Nephron progenitor cell (in vitro differentiated cells): ENCODE data around the gene BLACAT1.

ENCODE experiments used
- DNase-seq: peaks from one replicate; pipeline ENCODE4 v3.0.0; 2021
- H3K27ac Mint-ChIP-seq: 2 replicates; pipeline ENCODE4 v1.8.0; 2021; ENCODE audit warnings: mild to moderate bottlenecking, moderate library complexity, mixed read lengths
- H3K27me3 Mint-ChIP-seq: 2 replicates; pipeline ENCODE4 v1.8.0; 2021; ENCODE audit warnings: mild to moderate bottlenecking, low read depth, mixed read lengths; ENCODE audit not compliant: poor library complexity
- H3K36me3 Mint-ChIP-seq: 2 replicates; pipeline ENCODE4 v1.8.0; 2021; ENCODE audit warnings: low read depth, mixed read lengths
- H3K4me1 Mint-ChIP-seq: 2 replicates; pipeline ENCODE4 v1.8.0; 2021; ENCODE audit warnings: mixed read lengths
- H3K4me3 Mint-ChIP-seq: 2 replicates; pipeline ENCODE4 v1.8.0; 2021; ENCODE audit warnings: mild to moderate bottlenecking, moderate library complexity, mixed read lengths
- H3K9me3 Mint-ChIP-seq: 2 replicates; pipeline ENCODE4 v1.8.0; 2021; ENCODE audit warnings: mild to moderate bottlenecking, moderate library complexity, mixed read lengths
- TF ChIP-seq, protein P1 (sequence below): fragments of 200-600 bp; sonication (generic); IDR thresholded peaks from 2 replicates; pipeline ENCODE4 v1.5.0; 2021; ENCODE audit warnings: antibody characterized with exemption

BLACAT1 gene

DNA sequence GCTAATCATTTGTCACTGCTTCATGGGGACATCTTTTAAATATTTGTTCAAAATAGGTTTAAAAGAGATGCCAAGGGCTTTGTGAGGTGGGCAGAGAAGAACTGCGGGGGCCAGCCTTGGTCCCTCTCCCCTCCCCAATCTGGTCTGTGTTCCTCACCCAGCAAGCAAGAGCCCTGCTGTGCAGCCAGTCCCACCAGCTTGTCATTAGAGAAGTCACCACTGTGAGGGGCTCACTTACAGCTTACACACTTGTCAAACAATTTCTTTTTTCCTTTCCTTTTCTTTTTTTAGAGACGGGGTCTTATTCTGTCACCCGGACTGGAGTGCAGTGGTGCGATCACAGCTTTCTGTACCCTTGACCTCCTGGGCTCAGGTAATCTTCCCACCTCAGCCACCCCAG, 38.3 kb upstream of the BLACAT1 start:
- H3K36me3 Mint-ChIP-seq, result no peaks in the 10 kb centered on the region
- no peak for DNase-seq
- peaks cover 44% of the 10 kb centered on the region for H3K4me1 Mint-ChIP-seq
- peaks cover 88% of the 10 kb centered on the region for H3K27me3 Mint-ChIP-seq
- no peak overlapping the region for H3K27ac Mint-ChIP-seq
- TF ChIP-seq, protein P1, sequence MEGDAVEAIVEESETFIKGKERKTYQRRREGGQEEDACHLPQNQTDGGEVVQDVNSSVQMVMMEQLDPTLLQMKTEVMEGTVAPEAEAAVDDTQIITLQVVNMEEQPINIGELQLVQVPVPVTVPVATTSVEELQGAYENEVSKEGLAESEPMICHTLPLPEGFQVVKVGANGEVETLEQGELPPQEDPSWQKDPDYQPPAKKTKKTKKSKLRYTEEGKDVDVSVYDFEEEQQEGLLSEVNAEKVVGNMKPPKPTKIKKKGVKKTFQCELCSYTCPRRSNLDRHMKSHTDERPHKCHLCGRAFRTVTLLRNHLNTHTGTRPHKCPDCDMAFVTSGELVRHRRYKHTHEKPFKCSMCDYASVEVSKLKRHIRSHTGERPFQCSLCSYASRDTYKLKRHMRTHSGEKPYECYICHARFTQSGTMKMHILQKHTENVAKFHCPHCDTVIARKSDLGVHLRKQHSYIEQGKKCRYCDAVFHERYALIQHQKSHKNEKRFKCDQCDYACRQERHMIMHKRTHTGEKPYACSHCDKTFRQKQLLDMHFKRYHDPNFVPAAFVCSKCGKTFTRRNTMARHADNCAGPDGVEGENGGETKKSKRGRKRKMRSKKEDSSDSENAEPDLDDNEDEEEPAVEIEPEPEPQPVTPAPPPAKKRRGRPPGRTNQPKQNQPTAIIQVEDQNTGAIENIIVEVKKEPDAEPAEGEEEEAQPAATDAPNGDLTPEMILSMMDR, result no peak
- H3K9me3 Mint-ChIP-seq, result peaks cover 3% of the 10 kb centered on the region
- no peak overlapping the region for H3K4me3 Mint-ChIP-seq

GRCh38 chr1:205493241-205494085, 37.6 kb upstream of the BLACAT1 start:
- peaks cover 44% of the 10 kb centered on the region for H3K4me1 Mint-ChIP-seq
- no peak overlapping the region for H3K4me3 Mint-ChIP-seq
- H3K27ac Mint-ChIP-seq, result no peak overlapping the region
- DNase-seq, result no peak
- H3K9me3 Mint-ChIP-seq, result peaks cover 3% of the 10 kb centered on the region
- TF ChIP-seq, protein P1, result no peak
- H3K36me3 Mint-ChIP-seq, result no peaks in the 10 kb centered on the region
- H3K27me3 Mint-ChIP-seq, result peaks cover 85% of the 10 kb centered on the region

DNA sequence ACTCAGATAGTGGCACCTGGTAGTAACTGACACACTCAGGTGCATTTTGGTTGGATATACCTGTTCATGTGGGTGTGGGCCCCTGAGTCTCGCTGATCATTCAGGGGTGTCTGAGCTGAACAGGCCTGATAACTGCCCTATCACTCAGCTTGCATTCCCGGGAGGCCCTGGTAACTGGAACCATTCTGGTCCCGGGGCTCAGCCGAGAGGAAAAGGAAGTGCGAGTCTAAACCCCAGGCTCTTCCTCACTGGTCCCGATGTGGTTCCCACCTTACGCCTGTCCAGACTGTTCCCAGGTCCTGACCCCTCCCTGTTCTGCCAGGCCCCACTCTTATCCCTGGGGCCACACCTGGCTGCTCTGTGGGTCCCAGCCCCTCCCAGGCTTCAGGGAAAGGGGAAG, 36.9 kb upstream of the BLACAT1 start:
- TF ChIP-seq, protein P1, result no peak
- DNase-seq, result no peak
- peaks cover under 1% of the 10 kb centered on the region for H3K9me3 Mint-ChIP-seq
- peaks cover 44% of the 10 kb centered on the region for H3K4me1 Mint-ChIP-seq
- no peak overlapping the region for H3K4me3 Mint-ChIP-seq
- no peaks in the 10 kb centered on the region for H3K36me3 Mint-ChIP-seq
- no peak overlapping the region for H3K27ac Mint-ChIP-seq
- H3K27me3 Mint-ChIP-seq, result peaks cover 84% of the 10 kb centered on the region

DNA sequence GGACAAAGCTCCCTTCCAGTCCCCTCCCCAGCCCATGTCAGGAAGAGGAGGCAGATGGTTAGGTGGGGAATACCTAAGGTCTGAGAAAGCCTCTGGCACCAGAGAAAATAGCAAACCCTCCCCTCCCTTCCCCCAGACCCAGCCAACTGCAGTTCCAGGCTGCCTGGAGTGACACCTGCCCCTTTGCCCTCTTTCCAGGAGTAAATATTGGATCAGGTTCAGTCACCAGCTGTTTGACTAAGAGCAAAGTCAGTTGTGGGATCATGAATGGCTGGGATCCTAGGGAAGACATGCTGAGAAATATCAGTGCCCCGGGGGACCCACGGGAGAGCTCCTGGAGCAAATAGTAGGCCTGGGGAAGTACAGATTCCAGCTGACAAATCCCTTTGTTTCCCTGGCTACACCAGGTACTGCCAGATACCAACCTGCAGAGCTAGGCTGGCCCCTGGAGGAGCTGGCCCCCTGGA, 36.4 kb upstream of the BLACAT1 start:
- H3K9me3 Mint-ChIP-seq, result no peaks in the 10 kb centered on the region
- H3K4me1 Mint-ChIP-seq, result peaks cover 44% of the 10 kb centered on the region
- H3K4me3 Mint-ChIP-seq, result no peak overlapping the region
- DNase-seq, result no peak
- H3K27ac Mint-ChIP-seq, result no peak overlapping the region
- no peaks in the 10 kb centered on the region for H3K36me3 Mint-ChIP-seq
- H3K27me3 Mint-ChIP-seq, result peaks cover 80% of the 10 kb centered on the region
- TF ChIP-seq, protein P1, result no peak

GRCh38 chr1:205491794-205492193, 35.9 kb upstream of the BLACAT1 start:
- Mint-ChIP-seq H3K9me3 (no peaks in the 10 kb centered on the region), H3K4me1 (peaks cover 43% of the 10 kb centered on the region), H3K27ac (no peak overlapping the region), H3K36me3 (no peaks in the 10 kb centered on the region), H3K27me3 (peaks cover 80% of the 10 kb centered on the region), H3K4me3 (no peak overlapping the region)
- TF ChIP-seq, protein P1, result no peak
- DNase-seq, result no peak
